Keratinocyte (primary cell): Measurements from ENCODE around the gene ZSCAN21.

Source experiments
- CTCF ChIP-seq, 3 experiments: IDR thresholded peaks in 1 of 3; conservative IDR thresholded peaks in 1 of 3; optimal IDR thresholded peaks in 1 of 3; 2 replicates in 2 of 3; 3 replicates in 1 of 3; pipeline versions ENCODE3 to v1.5.1; 2011; ENCODE audit warnings: low read length in 3 of 3, mild to moderate bottlenecking in 3 of 3, moderate library complexity in 2 of 3, control low read depth in 1 of 3, inconsistent platforms in 1 of 3; ENCODE audit not compliant: insufficient read depth in 2 of 3; ENCODE audit errors: extremely low read depth in 1 of 3
- EZH2 ChIP-seq: IDR thresholded peaks from one replicate; pipeline ENCODE4 v1.6.1; 2012; ENCODE audit warnings: inconsistent platforms, mild to moderate bottlenecking, low read length, moderate library complexity

GRCh38 chr7:100107125-100107737 is 57.7 kb downstream of the ZSCAN21 start:
- no peak for TF ChIP-seq CTCF (optimal IDR thresholded peaks at IDR 0.05 in 1 of 3, IDR thresholded peaks at IDR 0.05 in 1 of 3, conservative IDR thresholded peaks at IDR 0.05 in 1 of 3; ENCODE audit: extremely low read depth in 1 of 3, insufficient read depth in 2 of 3, low read length in 3 of 3)
- no peak for TF ChIP-seq EZH2
